Endothelial cell of umbilical vein (primary cell): ENCODE results near the gene SUGP2. TPM values are rescaled to one million over a fixed set of nuclear protein-coding genes. Genes with fewer than 3 reads are reported as not detected.

ENCODE experiments used
- BruUV-seq: library from RNA; stranded (reverse); fragments of 400-500 nt; replicated peaks from 2 replicates; lab custom pipeline; 2021; lab: Mats Ljungman, UMichigan
- CTCF ChIA-PET: fragments of 300-600, 350-600 bp; sonication (Branson Sonifier 250); formaldehyde crosslinking; loops from one replicate; lab custom pipeline; 2021; ENCODE audit warnings: antibody characterized with exemption, inconsistent platforms; lab: Charles Lee
- POLR2A ChIA-PET: fragments of 300-600, 350-600 bp; sonication (Branson Sonifier 250); formaldehyde crosslinking; loops from one replicate; lab custom pipeline; 2021; ENCODE audit warnings: antibody characterized with exemption, inconsistent platforms; lab: Charles Lee
- DNase-seq: peaks from one replicate; pipeline ENCODE4 v3.0.0-alpha.2; 2011; ENCODE audit warnings: low read depth, low spot score
- FAIRE-seq: peaks from 2 replicates; lab custom pipeline; 2011; peaks lifted over from hg19 to GRCh38; lab: Jason Lieb, UNC
- H2AFZ ChIP-seq: 2 replicates; pipeline ENCODE4 v1.6.0; 2012; ENCODE audit warnings: low read depth, low read length, control low read depth, inconsistent platforms
- H3K27ac ChIP-seq: 2 replicates; pipeline ENCODE4 v1.5.1; 2011; ENCODE audit warnings: low read depth, mild to moderate bottlenecking, control low read depth, low read length, moderate library complexity; ENCODE audit not compliant: insufficient read depth
- H3K27me3 ChIP-seq, 2 experiments: 2 replicates each; pipeline versions ENCODE4 v1.6.0 to v1.6.1; 2011; ENCODE audit warnings: low read length in 2 of 2, mixed read lengths in 1 of 2; ENCODE audit not compliant: control insufficient read depth in 2 of 2, insufficient read depth in 2 of 2
- H3K36me3 ChIP-seq, 2 experiments: 2 replicates in 1 of 2; 3 replicates in 1 of 2; pipeline ENCODE4 v1.5.1; 2011; ENCODE audit warnings: low read length in 2 of 2, mild to moderate bottlenecking in 1 of 2, moderate library complexity in 1 of 2; ENCODE audit not compliant: control insufficient read depth in 2 of 2, insufficient read depth in 2 of 2; ENCODE audit errors: extremely low read depth in 1 of 2
- H3K4me1 ChIP-seq: 3 replicates; pipeline ENCODE4 v1.5.1; 2011; ENCODE audit warnings: mild to moderate bottlenecking, low read length; ENCODE audit not compliant: control insufficient read depth, insufficient read depth; ENCODE audit errors: extremely low read depth
- H3K4me2 ChIP-seq: 2 replicates; pipeline ENCODE4 v1.6.1; 2011; ENCODE audit warnings: low read length, control low read depth, mixed read lengths; ENCODE audit not compliant: insufficient read depth
- H3K4me3 ChIP-seq, 3 experiments: fragments of 200-600 bp in 1 of 3; sonication (generic), shearing (Covaris generic) in 1 of 3; replicated peaks in 1 of 3; 2 replicates each; pipeline ENCODE4 v1.5.1; 2011 to 2016; ENCODE audit warnings: control low read depth in 3 of 3, low read length in 3 of 3, mild to moderate bottlenecking in 2 of 3, inconsistent platforms in 1 of 3, low read depth in 1 of 3, moderate library complexity in 1 of 3; ENCODE audit not compliant: insufficient read depth in 1 of 3
- H3K79me2 ChIP-seq: 2 replicates; pipeline ENCODE4 v1.6.0; 2012; ENCODE audit warnings: low read length, inconsistent platforms; ENCODE audit not compliant: control insufficient read depth, insufficient read depth
- H3K9ac ChIP-seq: replicated peaks from 2 replicates; pipeline ENCODE3; 2011; ENCODE audit warnings: low read length, control low read depth; ENCODE audit not compliant: insufficient read depth; ENCODE audit errors: extremely low read depth
- H3K9me1 ChIP-seq: replicated peaks from 3 replicates; pipeline ENCODE4 v1.6.0; 2011; ENCODE audit warnings: mild to moderate bottlenecking, low read length; ENCODE audit not compliant: control insufficient read depth, insufficient read depth; ENCODE audit errors: extremely low read depth
- H3K9me3 ChIP-seq: replicated peaks from 2 replicates; pipeline ENCODE4 v1.5.1; 2012; ENCODE audit warnings: low read length, inconsistent platforms; ENCODE audit not compliant: control insufficient read depth, insufficient read depth
- H4K20me1 ChIP-seq: replicated peaks from 2 replicates; pipeline ENCODE3; 2011; ENCODE audit warnings: mild to moderate bottlenecking, low read length; ENCODE audit not compliant: control insufficient read depth, insufficient read depth; ENCODE audit errors: extremely low read depth
- EZH2 ChIP-seq: IDR thresholded peaks from 2 replicates; pipeline ENCODE4 v1.6.1; 2012; ENCODE audit warnings: borderline replicate concordance, low read depth, mild to moderate bottlenecking, moderate library complexity, low read length, inconsistent platforms; ENCODE audit not compliant: severe bottlenecking
- FOS ChIP-seq: IDR thresholded peaks from 2 replicates; pipeline ENCODE4 v1.6.1; 2011; ENCODE audit warnings: mild to moderate bottlenecking, low read length, moderate library complexity, borderline replicate concordance; ENCODE audit not compliant: insufficient read depth
- GATA2 ChIP-seq: IDR thresholded peaks from 2 replicates; pipeline ENCODE4 v1.7.0; 2011; ENCODE audit warnings: low read depth, mild to moderate bottlenecking, moderate library complexity, mixed read lengths, low read length; ENCODE audit not compliant: insufficient read length, insufficient read depth
- JUN ChIP-seq: IDR thresholded peaks from 2 replicates; pipeline ENCODE4 v1.6.1; 2011; ENCODE audit warnings: borderline replicate concordance, low read depth; ENCODE audit not compliant: insufficient read length, insufficient read depth
- MYC ChIP-seq: IDR thresholded peaks from one replicate; pipeline ENCODE4 v1.6.1; 2011; ENCODE audit warnings: mild to moderate bottlenecking, low read depth, low read length
- POLR2A ChIP-seq: IDR thresholded peaks from 2 replicates; pipeline ENCODE4 v1.6.1; 2012; ENCODE audit warnings: low read depth, mild to moderate bottlenecking, control low read depth, low read length
- POLR2AphosphoS5 ChIP-seq: IDR thresholded peaks from 2 replicates; pipeline ENCODE4 v1.6.1; 2012; ENCODE audit warnings: low read depth, mild to moderate bottlenecking, control low read depth, low read length, moderate library complexity; ENCODE audit not compliant: insufficient read depth
- dilution Hi-C: fragments of 300-500 bp; cut with MboI; formaldehyde crosslinking; loops from one replicate; pipeline ENCODE4 v1.15.0; 2019; ENCODE audit warnings: low sequenced_read_pairs; ENCODE audit not compliant: extremely low pct_ligation_motif_present
- intact Hi-C: fragments of 100-400 bp; cut with micrococcal nuclease; formaldehyde crosslinking; loops from one replicate; pipeline ENCODE4 v1.10.0; 2022
- polyA plus RNA-seq, 4 experiments: library from polyadenylated mRNA; depleted of rRNA in 3 of 4; stranded (reverse) in 3 of 4; unstranded in 1 of 4; fragments of >200 nt; gene quantifications; 2 replicates each; pipeline versions ENCODE4 v1.2.1 to v1.2.3, GENCODE V29; 2011 to 2012; ENCODE audit warnings: missing spikeins in 1 of 4
- total RNA-seq: library from RNA; stranded (reverse); gene quantifications from 2 replicates; pipeline ENCODE4 v1.2.3, GENCODE V29; 2021
- TF ChIP-seq, protein P1 (sequence below), 2 donors: IDR thresholded peaks; 1 replicate in 1 of 2; 2 replicates in 1 of 2; pipeline ENCODE4 v1.5.1; 2011; ENCODE audit warnings: low read length in 2 of 2, mild to moderate bottlenecking in 2 of 2, moderate library complexity in 2 of 2, control low read depth in 1 of 2, inconsistent platforms in 1 of 2, low read depth in 1 of 2; ENCODE audit not compliant: insufficient read depth in 1 of 2; ENCODE audit errors: extremely low read depth in 1 of 2
- TF ChIP-seq, protein P2 (sequence below): IDR thresholded peaks from 2 replicates; pipeline ENCODE4 v1.6.1; 2011; ENCODE audit not compliant: insufficient read depth, insufficient read length

Gene SUGP2
- total and polyA plus RNA-seq, 2 donors (not counting 3 experiments of a cell fraction or from before 2014, with no cell fraction given), result 44.6 to 79.7 TPM

DNA sequence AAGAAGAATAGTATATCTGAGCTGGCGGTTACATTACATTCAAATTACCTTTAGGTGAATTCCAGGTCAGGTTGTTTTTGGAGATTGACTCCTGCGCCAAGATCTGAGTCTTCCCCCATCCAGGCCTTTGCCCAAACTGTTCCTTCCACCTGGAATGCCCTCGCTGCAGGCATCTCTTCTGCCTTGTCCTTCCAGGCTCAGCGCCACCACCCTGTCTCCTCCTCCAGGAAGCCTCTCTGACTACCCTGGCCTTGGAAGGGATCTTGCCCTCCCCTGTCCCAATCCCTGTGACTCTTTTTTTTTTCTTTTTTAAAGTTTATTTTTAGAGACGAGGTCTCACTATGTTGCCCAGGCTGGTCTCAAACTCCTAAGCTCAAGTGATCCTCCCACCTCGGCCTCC is 90.6 kb downstream of the SUGP2 start:
- H3K79me2 ChIP-seq, result peaks cover 27% of the 10 kb centered on the region
- TF ChIP-seq JUN, result no peak
- TF ChIP-seq, protein P1, sequence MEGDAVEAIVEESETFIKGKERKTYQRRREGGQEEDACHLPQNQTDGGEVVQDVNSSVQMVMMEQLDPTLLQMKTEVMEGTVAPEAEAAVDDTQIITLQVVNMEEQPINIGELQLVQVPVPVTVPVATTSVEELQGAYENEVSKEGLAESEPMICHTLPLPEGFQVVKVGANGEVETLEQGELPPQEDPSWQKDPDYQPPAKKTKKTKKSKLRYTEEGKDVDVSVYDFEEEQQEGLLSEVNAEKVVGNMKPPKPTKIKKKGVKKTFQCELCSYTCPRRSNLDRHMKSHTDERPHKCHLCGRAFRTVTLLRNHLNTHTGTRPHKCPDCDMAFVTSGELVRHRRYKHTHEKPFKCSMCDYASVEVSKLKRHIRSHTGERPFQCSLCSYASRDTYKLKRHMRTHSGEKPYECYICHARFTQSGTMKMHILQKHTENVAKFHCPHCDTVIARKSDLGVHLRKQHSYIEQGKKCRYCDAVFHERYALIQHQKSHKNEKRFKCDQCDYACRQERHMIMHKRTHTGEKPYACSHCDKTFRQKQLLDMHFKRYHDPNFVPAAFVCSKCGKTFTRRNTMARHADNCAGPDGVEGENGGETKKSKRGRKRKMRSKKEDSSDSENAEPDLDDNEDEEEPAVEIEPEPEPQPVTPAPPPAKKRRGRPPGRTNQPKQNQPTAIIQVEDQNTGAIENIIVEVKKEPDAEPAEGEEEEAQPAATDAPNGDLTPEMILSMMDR (IDR thresholded peaks at IDR 0.05; ENCODE audit: extremely low read depth in 1 of 2, insufficient read depth in 1 of 2, low read depth in 1 of 2, low read length in 2 of 2), result no peak
- TF ChIP-seq EZH2, result no peak
- no peak for TF ChIP-seq POLR2A
- TF ChIP-seq, protein P2, sequence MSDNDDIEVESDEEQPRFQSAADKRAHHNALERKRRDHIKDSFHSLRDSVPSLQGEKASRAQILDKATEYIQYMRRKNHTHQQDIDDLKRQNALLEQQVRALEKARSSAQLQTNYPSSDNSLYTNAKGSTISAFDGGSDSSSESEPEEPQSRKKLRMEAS, result no peak
- TF ChIP-seq MYC, result no peak
- no peak for TF ChIP-seq FOS
- TF ChIP-seq POLR2AphosphoS5, result no peak
- no peak for TF ChIP-seq GATA2
- DNase-seq (no peak), FAIRE-seq (no peak)
- H3K9me3 ChIP-seq, result no peaks in the 10 kb centered on the region
- H3K4me2 ChIP-seq, result no peak overlapping the region
- H3K36me3 ChIP-seq, result peaks cover 5 to 13% of the 10 kb centered on the region in 2 experiments
- POLR2A ChIA-PET, result no interaction called here
- no peak overlapping the region for H3K27ac ChIP-seq
- H4K20me1 ChIP-seq, result no peaks in the 10 kb centered on the region
- intact Hi-C loops (no loop called here), dilution Hi-C loops (no loop called here)
- H3K27me3 ChIP-seq, result no peaks in the 10 kb centered on the region
- H2AFZ ChIP-seq, result no peak overlapping the region
- CTCF ChIA-PET, result interaction anchor here (2.5 kb wide), 1 partner anchor 44 kb away, joined by 14 read pairs; no protein-coding TSS in a partner anchor
- H3K9ac ChIP-seq, result no peak overlapping the region
- no peak overlapping the region for H3K4me3 ChIP-seq
- no TSS peak for BruUV-seq
- peaks cover 7% of the 10 kb centered on the region for H3K4me1 ChIP-seq
- no peaks in the 10 kb centered on the region for H3K9me1 ChIP-seq
